SH-SY5Y (cell line): ENCODE data around the gene MRPL44.
A peak's percentile ranks its signal among the peaks of the same experiment; 100 is the strongest.

Source experiments
- GATA2 ChIP-seq: IDR thresholded peaks from 2 replicates; pipeline ENCODE4 v1.6.1; 2011; ENCODE audit warnings: mild to moderate bottlenecking, low read depth, low read length
- GATA3 ChIP-seq: IDR thresholded peaks from 2 replicates; pipeline ENCODE4 v1.6.1; 2011; ENCODE audit warnings: low read depth, mild to moderate bottlenecking, low read length, moderate library complexity

MRPL44 gene

GRCh38 chr2:224004105-224004695 lies 46.9 kb downstream of the MRPL44 start:
- TF ChIP-seq GATA2, result no peak
- TF ChIP-seq GATA3, result no peak

- TF ChIP-seq GATA2 (peak; percentile 98), GATA3 (peak; percentile 98)
Measured at GRCh38 chr2:224008702-224009261, 51.5 kb downstream of the MRPL44 start.

GRCh38 chr2:224009605-224010315 lies 52.5 kb downstream of the MRPL44 start:
- TF ChIP-seq GATA3 (no peak), GATA2 (no peak)

- TF ChIP-seq GATA3 (no peak), GATA2 (no peak)
Measured at GRCh38 chr2:224011837-224012236, 54.6 kb downstream of the MRPL44 start.

GRCh38 chr2:224014336-224014735 lies 57.1 kb downstream of the MRPL44 start:
- TF ChIP-seq GATA3, result no peak
- no peak for TF ChIP-seq GATA2

GRCh38 chr2:224016963-224017362 lies 59.7 kb downstream of the MRPL44 start:
- TF ChIP-seq GATA2 (no peak), GATA3 (no peak)
